AG09309 (cell line): Measurements from ENCODE around the gene PLSCR5.

ENCODE experiments used
- DNase-seq: peaks from one replicate; pipeline ENCODE4 v3.0.0-alpha.2; 2010; ENCODE audit warnings: low read depth
- H3K4me3 ChIP-seq: 2 replicates; pipeline ENCODE4 v1.5.1; 2011; ENCODE audit warnings: mild to moderate bottlenecking, low read depth, low read length, moderate library complexity; ENCODE audit not compliant: control insufficient read depth
- TF ChIP-seq, protein P1 (sequence below): IDR thresholded peaks from 2 replicates; pipeline ENCODE4 v1.5.1; 2011; ENCODE audit warnings: mild to moderate bottlenecking, low read depth, low read length, inconsistent platforms; ENCODE audit not compliant: insufficient read depth, control insufficient read depth; ENCODE audit errors: missing control alignments

Gene PLSCR5

DNA sequence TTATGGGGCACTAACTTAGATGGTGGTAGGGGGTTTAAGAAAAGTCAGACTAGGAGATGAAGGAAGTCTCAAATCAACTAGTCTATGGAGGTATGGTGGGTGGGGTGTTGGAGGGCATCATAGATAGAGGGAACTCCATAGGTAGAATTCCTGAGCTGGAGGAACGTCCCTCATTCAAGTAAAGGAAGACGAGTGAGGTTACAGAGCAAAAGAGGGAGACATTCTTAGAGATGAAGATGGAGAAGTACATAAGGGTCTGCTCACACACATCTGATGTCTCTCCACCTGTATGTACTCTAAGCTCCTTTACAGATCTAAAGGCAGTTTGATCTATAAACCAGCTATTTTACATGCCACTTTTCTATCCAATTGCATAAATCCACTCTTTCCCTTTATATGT is 62.2 kb downstream of the PLSCR5 start:
- TF ChIP-seq, protein P1, sequence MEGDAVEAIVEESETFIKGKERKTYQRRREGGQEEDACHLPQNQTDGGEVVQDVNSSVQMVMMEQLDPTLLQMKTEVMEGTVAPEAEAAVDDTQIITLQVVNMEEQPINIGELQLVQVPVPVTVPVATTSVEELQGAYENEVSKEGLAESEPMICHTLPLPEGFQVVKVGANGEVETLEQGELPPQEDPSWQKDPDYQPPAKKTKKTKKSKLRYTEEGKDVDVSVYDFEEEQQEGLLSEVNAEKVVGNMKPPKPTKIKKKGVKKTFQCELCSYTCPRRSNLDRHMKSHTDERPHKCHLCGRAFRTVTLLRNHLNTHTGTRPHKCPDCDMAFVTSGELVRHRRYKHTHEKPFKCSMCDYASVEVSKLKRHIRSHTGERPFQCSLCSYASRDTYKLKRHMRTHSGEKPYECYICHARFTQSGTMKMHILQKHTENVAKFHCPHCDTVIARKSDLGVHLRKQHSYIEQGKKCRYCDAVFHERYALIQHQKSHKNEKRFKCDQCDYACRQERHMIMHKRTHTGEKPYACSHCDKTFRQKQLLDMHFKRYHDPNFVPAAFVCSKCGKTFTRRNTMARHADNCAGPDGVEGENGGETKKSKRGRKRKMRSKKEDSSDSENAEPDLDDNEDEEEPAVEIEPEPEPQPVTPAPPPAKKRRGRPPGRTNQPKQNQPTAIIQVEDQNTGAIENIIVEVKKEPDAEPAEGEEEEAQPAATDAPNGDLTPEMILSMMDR, result no peak
- H3K4me3 ChIP-seq, result no peak overlapping the region
- no peak for DNase-seq

DNA sequence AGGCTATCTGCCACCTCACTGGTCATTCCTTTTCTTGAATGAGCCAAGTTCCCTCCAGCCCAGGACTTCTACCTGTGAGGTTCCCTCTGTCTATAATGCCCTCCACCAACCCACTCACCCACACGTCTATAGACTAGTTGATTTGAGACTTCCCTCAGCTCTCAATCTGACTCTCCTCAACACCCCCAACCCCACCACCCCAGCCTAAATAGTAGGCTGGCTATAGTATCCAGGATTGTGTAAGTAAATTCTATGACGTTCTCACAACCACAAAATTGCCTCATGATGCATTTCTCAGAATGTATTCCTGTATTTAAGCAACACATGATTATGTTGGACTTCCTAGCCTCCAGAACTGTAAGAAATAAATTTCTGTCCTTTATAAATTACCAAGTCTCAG is 63.0 kb downstream of the PLSCR5 start:
- H3K4me3 ChIP-seq, result no peak overlapping the region
- TF ChIP-seq, protein P1, result no peak
- DNase-seq, result no peak

DNA sequence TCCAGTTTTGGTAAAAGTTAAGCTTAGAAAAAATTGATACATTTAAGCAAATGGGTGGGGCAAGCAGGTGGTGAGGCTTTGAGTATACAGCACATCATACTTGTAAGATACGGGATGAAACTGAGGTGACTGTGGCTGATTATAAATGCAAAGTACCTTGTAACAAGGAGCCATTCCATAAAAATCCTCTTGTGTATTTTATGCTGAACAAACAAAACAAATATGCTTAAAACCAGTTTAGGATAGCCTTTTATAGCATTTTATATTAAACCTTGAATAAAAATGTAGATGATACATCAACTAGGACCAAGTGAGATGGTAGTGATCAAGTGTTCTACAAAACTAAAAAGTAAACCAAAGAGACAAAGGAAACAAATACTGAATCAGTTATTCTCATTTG is 64.2 kb downstream of the PLSCR5 start:
- TF ChIP-seq, protein P1, result no peak
- no peak overlapping the region for H3K4me3 ChIP-seq
- DNase-seq, result no peak

DNA sequence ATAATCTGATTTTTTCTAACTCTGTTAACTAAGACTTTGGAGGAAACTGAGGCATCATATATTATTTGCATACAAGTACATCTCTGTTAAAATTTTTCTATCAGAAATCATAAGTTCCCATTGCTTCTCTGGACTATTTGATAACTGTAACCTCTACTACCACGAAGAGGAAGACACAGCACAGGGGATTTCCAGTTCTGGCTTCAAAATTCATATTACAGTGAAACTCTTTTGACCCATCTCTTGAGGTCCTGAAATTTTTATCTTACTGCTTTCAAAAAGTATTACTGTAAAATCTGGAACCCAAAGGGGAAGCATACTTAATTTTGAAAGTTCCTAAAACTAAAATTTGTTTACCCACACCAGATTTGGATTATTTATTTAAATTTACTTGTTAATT is 64.9 kb downstream of the PLSCR5 start:
- no peak for DNase-seq
- TF ChIP-seq, protein P1, result no peak
- H3K4me3 ChIP-seq, result no peak overlapping the region

DNA sequence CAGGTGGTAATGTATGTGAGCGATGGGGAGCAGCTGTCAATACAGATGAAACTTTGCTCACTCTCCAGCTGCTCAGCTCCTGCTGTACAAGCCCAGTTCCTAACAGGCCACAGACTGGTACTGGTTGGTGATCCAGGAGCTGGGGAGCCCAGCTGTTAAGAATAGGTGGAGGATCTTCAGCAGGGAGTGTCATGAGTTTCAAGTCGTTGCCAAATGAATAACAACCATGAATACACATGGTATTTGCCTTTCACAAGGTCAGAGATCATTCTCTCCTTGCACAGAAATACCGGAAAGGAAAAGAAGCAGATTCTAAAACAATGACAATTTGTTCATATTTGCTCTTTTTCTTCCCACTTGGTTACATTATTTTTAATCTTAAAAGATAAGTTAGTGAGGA is 65.8 kb downstream of the PLSCR5 start:
- DNase-seq, result no peak
- TF ChIP-seq, protein P1, result no peak
- H3K4me3 ChIP-seq, result no peak overlapping the region

DNA sequence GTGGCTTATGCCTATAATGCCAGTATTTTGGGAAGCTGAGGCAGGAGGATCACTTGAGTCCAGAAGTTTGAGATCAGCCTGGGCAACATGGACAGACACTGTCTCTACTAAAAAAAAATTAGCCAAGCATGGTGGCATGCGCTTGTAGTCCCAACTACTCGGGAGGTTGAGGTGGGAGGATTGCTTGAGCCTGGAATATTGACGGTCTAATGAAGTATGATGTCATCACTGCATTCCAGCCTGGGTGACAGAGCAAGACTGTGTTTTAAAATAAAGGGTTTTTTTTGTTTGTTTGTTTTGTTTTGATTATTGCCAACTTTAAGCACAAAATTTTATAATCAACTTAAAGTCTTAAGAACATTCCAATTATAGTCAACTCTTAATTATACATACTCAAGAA is 67.5 kb downstream of the PLSCR5 start:
- TF ChIP-seq, protein P1, result no peak
- no peak for DNase-seq
- no peak overlapping the region for H3K4me3 ChIP-seq

DNA sequence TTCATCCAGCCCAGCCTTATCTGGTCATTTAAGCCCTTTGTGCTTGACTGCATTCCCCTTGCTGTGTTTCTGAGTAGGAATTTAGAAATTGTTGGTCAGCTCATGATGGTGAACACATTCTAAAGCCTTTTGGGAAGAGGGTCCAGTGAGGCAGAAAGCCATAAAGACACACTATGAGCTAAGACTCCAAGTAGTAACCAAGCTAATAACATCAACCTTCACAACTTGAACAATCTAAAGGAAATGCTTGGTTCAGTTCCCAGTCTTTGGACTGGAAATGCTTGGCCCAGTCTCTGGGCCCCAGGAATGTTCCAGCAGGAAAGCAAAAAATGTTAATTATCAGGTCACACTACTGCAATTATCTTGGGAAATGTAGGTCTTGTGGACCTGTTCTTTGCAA is 68.5 kb downstream of the PLSCR5 start:
- no peak overlapping the region for H3K4me3 ChIP-seq
- no peak for DNase-seq
- TF ChIP-seq, protein P1, result no peak
